Right lobe of liver (tissue), 6 donors: Measurements from ENCODE around the gene SMYD4. TPM values are rescaled to one million over a fixed set of nuclear protein-coding genes. Genes with fewer than 3 reads are reported as not detected.

Experiments used
- ATAC-seq, 4 donors: fragments of 200-7000 bp; cut with Tn5 transposase; one replicate each; pipeline ENCODE4 v1.9.1; 2020; ENCODE audit warnings: mild to moderate bottlenecking in 4 of 4, moderate library complexity in 4 of 4
- DNase-seq, 3 donors: peaks; one replicate each; pipeline ENCODE4 v3.0.0-alpha.2; 2020
- H3K27ac ChIP-seq, 3 donors: fragments of 200-600 bp; one replicate each; pipeline ENCODE4 v1.8.0; 2022
- H3K27me3 ChIP-seq, 2 donors: fragments of 200-600 bp; one replicate each; pipeline ENCODE4 v1.8.0; 2022
- H3K36me3 ChIP-seq, 4 donors: fragments of 200-600 bp; sonication (generic) in 1 of 4; one replicate each; pipeline versions ENCODE4 v1.5.1 to v1.8.0; 2017 to 2022; ENCODE audit warnings: control low read depth in 1 of 4
- H3K4me1 ChIP-seq, 4 donors: fragments of 200-600 bp; sonication (generic) in 1 of 4; one replicate each; pipeline versions ENCODE4 v1.5.1 to v1.8.0; 2017 to 2022; ENCODE audit warnings: control low read depth in 1 of 4
- H3K4me3 ChIP-seq, 3 donors: fragments of 200-600 bp; one replicate each; pipeline ENCODE4 v1.8.0; 2022
- H3K9me3 ChIP-seq, 4 donors: fragments of 200-600 bp; sonication (generic) in 1 of 4; one replicate each; pipeline versions ENCODE4 v1.5.1 to v1.8.0; 2017 to 2022; ENCODE audit warnings: control low read depth in 1 of 4
- POLR2A ChIP-seq: fragments of 450-650 bp; IDR thresholded peaks from one replicate; pipeline ENCODE4 v1.6.1; 2017; ENCODE audit warnings: antibody characterized with exemption, mild to moderate bottlenecking
- WGBS: methylation state at CpG from one replicate; pipeline ENCODE4 v1.1.6; 2018; ENCODE audit warnings: low coverage, low lambda C conversion rate; ENCODE audit not compliant: insufficient coverage; ENCODE audit errors: missing lambda C conversion rate; 5-methylcytosine and 5-hydroxymethylcytosine counted together
- intact Hi-C, 2 donors: fragments of 100-400 bp; cut with DNase I; formaldehyde crosslinking; loops; one replicate each; pipeline versions ENCODE4 v1.11.2 to v1.14.1; 2022
- total RNA-seq, 6 experiments: library from RNA; depleted of rRNA in 2 of 6; stranded (reverse); fragments of >200 nt in 2 of 6; fragmentation: NEBNext Ultra II Directional in 3 of 6; extraction: Animal tissue kit (Norgen Biotek cat#: 25700) in 3 of 6; gene quantifications; one replicate each; pipeline versions ENCODE4 v1.1.0 to v1.2.4, GENCODE V29; 2016 to 2023
- TF ChIP-seq, protein P1 (sequence below), 4 donors: fragments of 200-600 bp in 3 of 4; fragments of 450-650 bp in 1 of 4; IDR thresholded peaks; one replicate each; pipeline versions ENCODE4 v1.5.1 to v1.8.0; 2016 to 2022; ENCODE audit warnings: antibody characterized with exemption in 4 of 4, mild to moderate bottlenecking in 2 of 4
- donor health status: DM: no; HTN: yes; CAD: no.
- donor health status: DM: no; HTN: no; CAD: no.
- donor health status: DM: no; HTN: no; CAD: no.
- donor health status: DM: no; HTN: yes; CAD: no.
- donor health status: DM: no; HTN: yes; CAD: no.

The SMYD4 gene
- total RNA-seq, 6 experiments from 2014 or later: 4.6 to 6.7 (median 6.0) TPM

DNA sequence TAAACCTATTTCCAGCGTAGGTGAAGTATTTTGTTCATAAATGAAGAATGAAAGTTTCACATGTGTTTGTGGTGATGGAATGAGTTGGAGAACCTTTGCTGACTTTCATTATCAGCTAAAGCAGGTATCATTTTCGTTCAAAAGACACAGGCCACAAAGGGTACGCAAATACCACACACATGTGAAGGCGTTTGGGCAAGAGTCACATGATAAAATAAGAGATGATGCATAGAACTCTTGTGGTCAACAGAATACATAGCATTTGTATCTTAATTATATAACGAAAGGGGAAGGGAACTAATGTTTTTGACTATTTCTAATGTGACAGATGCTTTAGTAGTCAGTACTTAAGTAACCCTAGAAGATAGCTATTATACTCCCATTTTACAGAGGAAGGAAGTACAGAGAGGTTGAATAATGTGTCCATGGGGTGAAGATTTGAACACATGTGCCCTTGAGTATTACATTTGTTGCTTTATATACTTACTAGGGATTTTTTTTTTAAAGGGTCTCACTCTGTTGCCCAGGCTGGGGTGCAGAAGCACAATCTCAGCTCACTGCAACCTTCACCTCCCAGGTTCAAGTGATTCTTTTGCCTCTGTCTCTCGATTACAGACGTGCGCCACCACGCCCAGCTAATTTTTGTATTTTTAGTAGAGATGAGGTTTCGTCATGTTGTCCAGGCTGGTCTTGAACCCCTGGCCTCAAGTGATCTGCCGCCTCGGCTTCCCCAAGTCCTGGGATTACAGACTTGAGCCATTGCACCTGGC lies 4.9 kb upstream of the SMYD4 start:
- intact Hi-C loops: no loop called here
- H3K4me3 ChIP-seq: no peak overlapping the region
- H3K36me3 ChIP-seq: peaks cover 0 to 3% (median 0%) of the 10 kb centered on the region in 4 donors
- H3K27ac ChIP-seq: no peak overlapping the region
- H3K4me1 ChIP-seq: peaks cover 0 to 8% (median 2%) of the 10 kb centered on the region in 4 donors
- no peaks in the 10 kb centered on the region for H3K27me3 ChIP-seq
- H3K9me3 ChIP-seq: no peaks in the 10 kb centered on the region
- no peak for ATAC-seq
- TF ChIP-seq POLR2A: no peak
- TF ChIP-seq, protein P1, sequence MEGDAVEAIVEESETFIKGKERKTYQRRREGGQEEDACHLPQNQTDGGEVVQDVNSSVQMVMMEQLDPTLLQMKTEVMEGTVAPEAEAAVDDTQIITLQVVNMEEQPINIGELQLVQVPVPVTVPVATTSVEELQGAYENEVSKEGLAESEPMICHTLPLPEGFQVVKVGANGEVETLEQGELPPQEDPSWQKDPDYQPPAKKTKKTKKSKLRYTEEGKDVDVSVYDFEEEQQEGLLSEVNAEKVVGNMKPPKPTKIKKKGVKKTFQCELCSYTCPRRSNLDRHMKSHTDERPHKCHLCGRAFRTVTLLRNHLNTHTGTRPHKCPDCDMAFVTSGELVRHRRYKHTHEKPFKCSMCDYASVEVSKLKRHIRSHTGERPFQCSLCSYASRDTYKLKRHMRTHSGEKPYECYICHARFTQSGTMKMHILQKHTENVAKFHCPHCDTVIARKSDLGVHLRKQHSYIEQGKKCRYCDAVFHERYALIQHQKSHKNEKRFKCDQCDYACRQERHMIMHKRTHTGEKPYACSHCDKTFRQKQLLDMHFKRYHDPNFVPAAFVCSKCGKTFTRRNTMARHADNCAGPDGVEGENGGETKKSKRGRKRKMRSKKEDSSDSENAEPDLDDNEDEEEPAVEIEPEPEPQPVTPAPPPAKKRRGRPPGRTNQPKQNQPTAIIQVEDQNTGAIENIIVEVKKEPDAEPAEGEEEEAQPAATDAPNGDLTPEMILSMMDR (IDR thresholded peaks at IDR 0.05): no peak
- no peak for DNase-seq
- WGBS: 84% methylated on average over 12 of the region's 12 CpGs

GRCh38 chr17:1830288-1830687 lies 586 bp upstream of the SMYD4 start:
- ATAC-seq (no peak), DNase-seq (no peak)
- 1% methylated on average over 11 of the region's 11 CpGs for WGBS
- peak overlapping the region; percentile 86 to 93 (median 91) for H3K4me3 ChIP-seq
- peaks cover 0 to 8% (median 4%) of the 10 kb centered on the region in 4 donors for H3K4me1 ChIP-seq
- no peaks in the 10 kb centered on the region for H3K27me3 ChIP-seq
- no peaks in the 10 kb centered on the region for H3K9me3 ChIP-seq
- peak overlapping the region; percentile 44 to 80 (median 72) for H3K27ac ChIP-seq
- H3K36me3 ChIP-seq: peaks cover 0 to 18% (median 3%) of the 10 kb centered on the region in 4 donors
- TF ChIP-seq POLR2A: no peak
- TF ChIP-seq, protein P1 (IDR thresholded peaks at IDR 0.05): no peak
- intact Hi-C loops: no loop called here

DNA sequence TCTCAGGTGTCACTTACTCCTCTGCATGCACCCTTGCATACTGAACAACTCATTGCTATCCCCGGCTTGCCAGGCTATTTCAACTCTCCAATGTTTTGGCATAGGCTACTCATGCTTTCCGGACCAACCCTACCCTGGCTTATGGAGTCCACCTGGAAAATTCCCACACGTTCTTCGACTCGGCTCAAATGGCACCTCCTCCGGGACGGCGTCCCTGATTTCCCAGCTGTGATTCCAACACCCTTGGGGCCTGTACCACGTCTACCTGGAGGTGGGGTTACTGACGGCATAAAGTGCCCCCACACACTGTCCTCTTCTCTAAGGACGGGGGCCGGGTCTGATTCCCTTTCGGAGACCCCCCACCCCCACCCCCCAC lies 498 bp downstream of the SMYD4 start:
- WGBS: under 1% methylated on average over 13 of the region's 13 CpGs
- TF ChIP-seq, protein P1 (IDR thresholded peaks at IDR 0.05): no peak
- TF ChIP-seq POLR2A: no peak
- Histone ChIP-seq H3K27me3 (no peaks in the 10 kb centered on the region), H3K4me1 (peaks cover 0 to 8% (median 4%) of the 10 kb centered on the region in 4 donors), H3K36me3 (peaks cover 0 to 18% (median 5%) of the 10 kb centered on the region in 4 donors), H3K27ac (peak overlapping the region; percentile 51 to 80 (median 72)), H3K4me3 (peak overlapping the region; percentile 86 to 93 (median 91)), H3K9me3 (no peaks in the 10 kb centered on the region)
- ATAC-seq (peak; percentile 27 to 35 (median 32)), DNase-seq (peak in 1 of 3 donors; percentile 31)
- intact Hi-C loops: no loop called here

DNA sequence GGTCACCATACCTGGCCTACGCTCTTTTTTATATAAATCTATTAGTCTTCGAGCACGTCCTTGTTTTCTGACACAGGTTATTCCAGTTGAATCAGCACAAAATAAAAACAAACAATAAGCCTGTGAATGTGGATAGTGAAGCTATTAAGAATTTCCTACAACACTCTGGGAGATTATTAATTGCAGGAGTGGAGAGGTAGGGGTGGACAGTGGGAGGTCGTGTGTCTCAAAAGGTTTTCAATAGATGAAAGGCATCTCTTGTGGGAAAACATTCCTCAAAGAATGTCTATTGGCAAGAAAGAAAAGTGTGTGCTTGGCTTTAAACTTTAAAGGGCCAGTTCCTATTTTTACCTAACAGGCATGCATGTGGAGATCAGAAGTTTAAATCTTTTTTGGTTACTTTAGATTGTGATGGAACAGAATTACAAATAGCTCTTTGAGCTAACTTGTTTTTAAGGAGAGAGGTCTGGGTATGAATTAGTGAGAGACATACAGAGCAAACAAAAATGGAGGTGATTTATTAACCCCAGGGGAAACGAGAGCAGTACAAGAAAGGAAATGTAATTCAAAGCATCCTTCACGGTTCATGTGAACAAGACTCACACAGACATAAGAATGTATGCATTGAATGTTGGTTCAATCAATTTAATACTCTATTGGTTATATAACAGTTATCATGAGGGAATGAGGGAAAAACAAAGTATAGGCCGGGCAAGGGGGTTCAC lies 9.0 kb downstream of the SMYD4 start:
- intact Hi-C loops: no loop called here
- DNase-seq: no peak
- no peak overlapping the region for H3K4me3 ChIP-seq
- 48% methylated on average over 7 of the region's 7 CpGs for WGBS
- no peaks in the 10 kb centered on the region for H3K9me3 ChIP-seq
- no peak for TF ChIP-seq POLR2A
- TF ChIP-seq, protein P1 (IDR thresholded peaks at IDR 0.05): no peak
- H3K36me3 ChIP-seq: peaks cover 0 to 7% (median 2%) of the 10 kb centered on the region in 4 donors
- no peaks in the 10 kb centered on the region for H3K27me3 ChIP-seq
- no peak overlapping the region for H3K27ac ChIP-seq
- ATAC-seq: no peak
- no peaks in the 10 kb centered on the region for H3K4me1 ChIP-seq
